Upper lobe of left lung (tissue), 6 donors: ENCODE measurements around the gene MAML2. TPM values are rescaled to one million over a fixed set of nuclear protein-coding genes. Genes with fewer than 3 reads are reported as not detected.
A peak's percentile ranks its signal among the peaks of the same experiment; 100 is the strongest.

Experiments
- ATAC-seq, 2 donors: fragments of 200-7000 bp; cut with Tn5 transposase; one replicate each; pipeline ENCODE4 v1.9.1; 2022; ENCODE audit warnings: mild to moderate bottlenecking in 2 of 2, moderate library complexity in 2 of 2; ENCODE audit not compliant: low FRiP score in 2 of 2
- DNase-seq, 2 donors: peaks; one replicate each; pipeline ENCODE4 v3.0.0-alpha.2; 2019 to 2020
- H3K27ac ChIP-seq, 4 donors: fragments of 200-600 bp; sonication (generic); one replicate each; pipeline ENCODE4 v1.5.1; 2016 to 2019
- H3K27me3 ChIP-seq, 4 donors: fragments of 200-600 bp; sonication (generic); one replicate each; pipeline ENCODE4 v1.5.1; 2017 to 2019
- H3K36me3 ChIP-seq, 4 donors: fragments of 200-600 bp; sonication (generic); one replicate each; pipeline ENCODE4 v1.5.1; 2016 to 2019
- H3K4me1 ChIP-seq, 4 donors: fragments of 200-600 bp; sonication (generic); one replicate each; pipeline ENCODE4 v1.5.1; 2018 to 2019
- H3K4me3 ChIP-seq, 4 donors: fragments of 200-600 bp; sonication (generic); one replicate each; pipeline ENCODE4 v1.5.1; 2017 to 2019; ENCODE audit warnings: mild to moderate bottlenecking in 2 of 4, moderate library complexity in 1 of 4
- H3K9me3 ChIP-seq, 4 donors: fragments of 200-600 bp; sonication (generic); one replicate each; pipeline ENCODE4 v1.5.1; 2018 to 2019
- CTCF ChIP-seq, 6 experiments: fragments of 450-650 bp in 4 of 6; fragments of 200-600 bp in 2 of 6; sonication (generic) in 2 of 6; IDR thresholded peaks; one replicate each; pipeline ENCODE4 v1.5.1; 2016 to 2019; ENCODE audit warnings: antibody characterized with exemption in 6 of 6
- EP300 ChIP-seq, 4 donors: sonication (generic); formaldehyde crosslinking; IDR thresholded peaks; one replicate each; pipeline ENCODE4 v1.5.1; 2017; ENCODE audit warnings: antibody characterized with exemption in 4 of 4, control low read depth in 2 of 4
- POLR2A ChIP-seq, 4 donors: fragments of 450-650 bp; IDR thresholded peaks; one replicate each; pipeline ENCODE4 v1.5.1; 2016 to 2017; ENCODE audit warnings: antibody characterized with exemption in 4 of 4, mild to moderate bottlenecking in 2 of 4
- POLR2AphosphoS5 ChIP-seq, 2 donors: sonication (generic); formaldehyde crosslinking; IDR thresholded peaks; one replicate each; pipeline ENCODE4 v1.5.1; 2017; ENCODE audit warnings: antibody characterized with exemption in 2 of 2
- WGBS, 2 donors: methylation state at CpG; one replicate each; pipeline ENCODE4 v1.1.5; 2017 to 2018; 5-methylcytosine and 5-hydroxymethylcytosine counted together
- total RNA-seq, 6 donors: library from RNA; depleted of rRNA in 4 of 6; stranded (reverse); fragments of >200 nt in 4 of 6; gene quantifications; one replicate each; pipeline versions ENCODE4 v1.1.0 to v1.2.1, GENCODE V29; 2016 to 2021
- donor health status: DM: no; HTN: no; CAD: no; lungs with moderate emphysema.
- donor health status: DM: no; HTN: yes; CAD: no; lungs with severe emphysema.

The MAML2 gene
- total RNA-seq, 6 donors from 2014 or later: 19.5 to 36.6 (median 26.3) TPM

- no peak overlapping the region for H3K27ac ChIP-seq
- ATAC-seq: no peak
- no peak for TF ChIP-seq CTCF (IDR thresholded peaks at IDR 0.05)
- no peak for TF ChIP-seq POLR2AphosphoS5 (IDR thresholded peaks at IDR 0.05)
- no peak for TF ChIP-seq POLR2A (IDR thresholded peaks at IDR 0.05)
- TF ChIP-seq EP300 (IDR thresholded peaks at IDR 0.05): no peak
- no peaks in the 10 kb centered on the region for H3K9me3 ChIP-seq
- 88 to 94% methylated on average over 2 of the region's 2 CpGs for WGBS, 2 donors
- no peaks in the 10 kb centered on the region for H3K27me3 ChIP-seq
- H3K4me1 ChIP-seq: peaks cover 51 to 77% (median 58%) of the 10 kb centered on the region in 4 donors
- no peaks in the 10 kb centered on the region for H3K36me3 ChIP-seq
- no peak for DNase-seq
- H3K4me3 ChIP-seq: no peak overlapping the region
Observed at GRCh38 chr11:96309016-96309642, 33.9 kb downstream of the MAML2 start.

GRCh38 chr11:96307776-96308140 lies 35.2 kb downstream of the MAML2 start:
- peak; percentile 7 to 54 for ATAC-seq

GRCh38 chr11:96306933-96307775 lies 35.8 kb downstream of the MAML2 start:
- peak in 1 of 2 donors; percentile 91 for DNase-seq
- peak; percentile 28 to 65 for TF ChIP-seq POLR2AphosphoS5 (IDR thresholded peaks at IDR 0.05)
- TF ChIP-seq CTCF (IDR thresholded peaks at IDR 0.05): no peak
- TF ChIP-seq POLR2A (IDR thresholded peaks at IDR 0.05): no peak
- TF ChIP-seq EP300 (IDR thresholded peaks at IDR 0.05): no peak
- no peaks in the 10 kb centered on the region for H3K36me3 ChIP-seq
- no peaks in the 10 kb centered on the region for H3K27me3 ChIP-seq
- peak overlapping the region; percentile 70 to 84 (median 82) for H3K27ac ChIP-seq
- peaks cover 55 to 80% (median 63%) of the 10 kb centered on the region in 4 donors for H3K4me1 ChIP-seq
- ATAC-seq: peak; percentile 93 to 95
- 21 to 22% methylated on average over 10 of the region's 10 CpGs for WGBS, 2 donors
- H3K9me3 ChIP-seq: no peaks in the 10 kb centered on the region
- H3K4me3 ChIP-seq: peak overlapping the region in 3 of 4 donors; percentile 12 to 31 (median 25)

More at GRCh38 chr11:96307776-96308140, 35.2 kb downstream of the MAML2 start:
- Histone ChIP-seq H3K9me3 (no peaks in the 10 kb centered on the region), H3K36me3 (no peaks in the 10 kb centered on the region), H3K4me3 (peak overlapping the region in 3 of 4 donors; percentile 12 to 31 (median 25)), H3K27me3 (no peaks in the 10 kb centered on the region), H3K27ac (peak overlapping the region; percentile 70 to 84 (median 82)), H3K4me1 (peaks cover 51 to 77% (median 58%) of the 10 kb centered on the region in 4 donors)
- no peak for DNase-seq
- TF ChIP-seq CTCF (IDR thresholded peaks at IDR 0.05) (no peak), EP300 (IDR thresholded peaks at IDR 0.05) (no peak), POLR2A (IDR thresholded peaks at IDR 0.05) (no peak)
- 51 to 76% methylated on average over 3 of the region's 3 CpGs for WGBS, 2 donors

- Histone ChIP-seq H3K4me3 (peak overlapping the region in 3 of 4 donors; percentile 12 to 31 (median 25)), H3K4me1 (peaks cover 55 to 79% (median 60%) of the 10 kb centered on the region in 4 donors), H3K27ac (peak overlapping the region; percentile 70 to 84 (median 82)), H3K9me3 (no peaks in the 10 kb centered on the region), H3K36me3 (no peaks in the 10 kb centered on the region), H3K27me3 (no peaks in the 10 kb centered on the region)
- DNase-seq: no peak
- ATAC-seq: peak in 1 of 2 donors; percentile 1
- WGBS, 2 donors: 19 to 28% methylated on average over 3 of the region's 3 CpGs
- no peak for TF ChIP-seq POLR2A (IDR thresholded peaks at IDR 0.05)
- TF ChIP-seq EP300 (IDR thresholded peaks at IDR 0.05): no peak
- no peak for TF ChIP-seq POLR2AphosphoS5 (IDR thresholded peaks at IDR 0.05)
- no peak for TF ChIP-seq CTCF (IDR thresholded peaks at IDR 0.05)
Observed at GRCh38 chr11:96306600-96306932, 36.4 kb downstream of the MAML2 start.
